VCaP (cell line): Measurements from ENCODE around the gene OSBPL6.

ENCODE experiments used
- H3K27ac ChIP-seq: fragments of 450-650 bp; 2 replicates; pipeline ENCODE4 v1.5.1; 2017
- TF ChIP-seq, protein P1 (sequence below): fragments of 450-650 bp; conservative IDR thresholded peaks from 2 replicates; pipeline ENCODE4 v1.5.1; 2017; ENCODE audit warnings: mild to moderate bottlenecking, moderate library complexity

The OSBPL6 gene

DNA sequence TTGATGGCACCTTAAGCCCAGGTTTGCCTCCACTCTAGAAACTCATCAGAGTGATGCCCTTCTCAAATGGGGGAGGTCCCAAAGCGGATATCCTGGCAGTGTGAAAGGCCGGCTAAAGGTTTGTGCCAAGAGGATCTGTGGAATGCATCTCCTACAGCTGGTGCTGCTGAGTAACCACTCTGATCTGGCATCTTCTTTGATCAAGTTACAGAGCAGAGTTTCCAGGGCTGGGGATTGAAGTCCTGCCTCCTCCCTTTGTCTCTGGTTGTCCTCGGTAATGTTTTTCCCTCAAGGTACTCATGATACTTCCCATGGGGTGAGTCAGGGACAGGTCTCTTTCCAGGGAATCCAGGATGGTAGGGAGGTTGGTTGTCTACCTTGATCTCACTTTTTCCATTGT is 232.1 kb downstream of the OSBPL6 start:
- H3K27ac ChIP-seq: no peak overlapping the region
- TF ChIP-seq, protein P1, sequence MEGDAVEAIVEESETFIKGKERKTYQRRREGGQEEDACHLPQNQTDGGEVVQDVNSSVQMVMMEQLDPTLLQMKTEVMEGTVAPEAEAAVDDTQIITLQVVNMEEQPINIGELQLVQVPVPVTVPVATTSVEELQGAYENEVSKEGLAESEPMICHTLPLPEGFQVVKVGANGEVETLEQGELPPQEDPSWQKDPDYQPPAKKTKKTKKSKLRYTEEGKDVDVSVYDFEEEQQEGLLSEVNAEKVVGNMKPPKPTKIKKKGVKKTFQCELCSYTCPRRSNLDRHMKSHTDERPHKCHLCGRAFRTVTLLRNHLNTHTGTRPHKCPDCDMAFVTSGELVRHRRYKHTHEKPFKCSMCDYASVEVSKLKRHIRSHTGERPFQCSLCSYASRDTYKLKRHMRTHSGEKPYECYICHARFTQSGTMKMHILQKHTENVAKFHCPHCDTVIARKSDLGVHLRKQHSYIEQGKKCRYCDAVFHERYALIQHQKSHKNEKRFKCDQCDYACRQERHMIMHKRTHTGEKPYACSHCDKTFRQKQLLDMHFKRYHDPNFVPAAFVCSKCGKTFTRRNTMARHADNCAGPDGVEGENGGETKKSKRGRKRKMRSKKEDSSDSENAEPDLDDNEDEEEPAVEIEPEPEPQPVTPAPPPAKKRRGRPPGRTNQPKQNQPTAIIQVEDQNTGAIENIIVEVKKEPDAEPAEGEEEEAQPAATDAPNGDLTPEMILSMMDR: no peak

DNA sequence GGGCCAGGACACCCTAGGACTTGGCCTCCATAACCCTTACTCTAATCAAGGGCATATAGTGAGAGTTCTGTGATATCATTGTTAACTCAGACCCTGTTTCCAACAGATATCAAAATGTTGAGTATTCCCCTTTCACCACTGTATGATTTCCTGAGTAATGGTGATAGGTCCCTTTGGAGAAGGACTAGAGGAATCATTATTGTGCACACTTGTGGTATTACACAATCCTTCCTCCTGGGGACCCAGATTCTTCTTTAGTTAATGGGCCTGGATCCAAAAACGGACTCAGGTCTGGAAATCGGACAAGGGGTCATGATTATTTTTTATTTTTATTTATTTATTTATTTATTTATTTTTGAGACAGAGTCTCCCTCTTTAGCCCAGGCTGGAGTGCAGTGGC is 233.1 kb downstream of the OSBPL6 start:
- no peak overlapping the region for H3K27ac ChIP-seq
- TF ChIP-seq, protein P1: no peak

DNA sequence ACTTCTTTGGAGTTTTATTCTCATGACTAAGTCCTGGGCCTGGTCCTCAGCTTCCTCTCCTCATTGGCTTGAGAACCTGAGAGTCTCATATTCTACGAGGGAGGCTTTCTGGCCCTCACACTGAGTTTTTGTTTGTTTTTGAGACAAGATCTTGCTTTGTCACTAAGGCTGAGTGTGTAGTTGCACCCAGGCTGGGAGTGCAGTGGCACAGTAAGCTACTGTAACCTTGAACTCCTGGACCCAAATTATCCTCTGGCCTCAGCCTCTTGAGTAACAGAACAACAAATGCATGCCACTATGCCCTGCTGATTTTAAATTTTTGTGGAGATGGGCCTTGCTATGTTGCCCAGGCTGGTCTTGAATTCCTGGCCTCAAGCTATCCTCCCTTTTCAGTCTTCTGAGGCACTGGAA is 234.1 kb downstream of the OSBPL6 start:
- no peak overlapping the region for H3K27ac ChIP-seq
- TF ChIP-seq, protein P1: no peak

DNA sequence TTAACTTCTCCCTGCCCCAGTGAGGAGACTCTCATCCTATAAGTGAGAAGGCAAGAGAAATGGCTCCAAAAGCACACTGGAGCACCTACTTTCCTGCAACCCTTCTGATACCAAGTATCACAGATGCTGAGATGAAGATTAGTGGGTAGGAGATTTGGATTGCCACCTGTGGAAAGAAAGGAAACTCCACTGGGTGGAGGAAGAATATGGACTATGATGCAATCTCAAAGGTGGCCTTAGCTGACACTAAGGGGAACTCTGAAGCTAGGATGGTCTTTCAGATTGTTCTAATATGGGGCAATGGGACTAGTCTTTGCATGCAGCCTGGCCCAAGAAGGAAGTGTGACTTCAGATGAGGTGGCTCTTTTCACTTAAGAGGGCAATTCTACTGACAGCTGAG is 235.0 kb downstream of the OSBPL6 start:
- TF ChIP-seq, protein P1: no peak
- no peak overlapping the region for H3K27ac ChIP-seq

DNA sequence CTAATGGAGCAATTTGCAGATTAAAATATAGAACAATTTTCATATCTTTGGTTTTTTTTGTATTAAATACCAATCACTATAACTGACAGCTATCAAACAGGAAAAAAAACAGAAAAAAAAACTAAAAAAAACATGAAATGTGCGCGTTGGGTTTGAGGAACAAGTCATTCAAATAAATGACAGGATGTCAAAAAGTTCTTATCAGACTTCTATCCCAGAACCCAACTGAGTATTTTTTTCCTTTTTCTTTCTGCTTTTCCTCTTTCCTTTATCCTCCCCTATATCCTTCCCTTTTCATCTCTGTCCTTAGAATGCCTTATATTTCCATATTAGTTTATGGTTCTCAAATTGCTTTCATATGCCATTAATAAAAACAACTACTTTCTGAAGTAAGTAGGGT is 242.3 kb downstream of the OSBPL6 start:
- no peak overlapping the region for H3K27ac ChIP-seq
- TF ChIP-seq, protein P1: no peak

DNA sequence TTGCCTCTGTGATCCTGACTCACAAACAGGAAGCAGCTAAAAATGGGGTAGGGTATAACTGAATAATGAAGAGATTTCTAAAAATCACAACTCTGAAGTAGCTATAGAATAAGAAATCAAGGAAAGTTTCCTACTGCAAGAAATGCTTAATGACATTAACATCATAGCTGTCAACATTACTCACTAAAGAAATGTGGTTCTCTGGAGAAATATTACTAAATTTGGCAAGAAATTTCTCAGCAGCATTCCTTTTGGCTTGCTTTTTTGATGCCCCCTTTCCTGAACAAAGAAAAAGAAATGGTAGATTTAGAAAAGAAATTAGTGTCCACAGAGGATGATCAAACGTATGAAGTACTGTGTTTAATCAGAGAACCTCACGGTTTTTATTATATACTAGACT is 247.1 kb downstream of the OSBPL6 start:
- TF ChIP-seq, protein P1: no peak
- H3K27ac ChIP-seq: no peak overlapping the region

DNA sequence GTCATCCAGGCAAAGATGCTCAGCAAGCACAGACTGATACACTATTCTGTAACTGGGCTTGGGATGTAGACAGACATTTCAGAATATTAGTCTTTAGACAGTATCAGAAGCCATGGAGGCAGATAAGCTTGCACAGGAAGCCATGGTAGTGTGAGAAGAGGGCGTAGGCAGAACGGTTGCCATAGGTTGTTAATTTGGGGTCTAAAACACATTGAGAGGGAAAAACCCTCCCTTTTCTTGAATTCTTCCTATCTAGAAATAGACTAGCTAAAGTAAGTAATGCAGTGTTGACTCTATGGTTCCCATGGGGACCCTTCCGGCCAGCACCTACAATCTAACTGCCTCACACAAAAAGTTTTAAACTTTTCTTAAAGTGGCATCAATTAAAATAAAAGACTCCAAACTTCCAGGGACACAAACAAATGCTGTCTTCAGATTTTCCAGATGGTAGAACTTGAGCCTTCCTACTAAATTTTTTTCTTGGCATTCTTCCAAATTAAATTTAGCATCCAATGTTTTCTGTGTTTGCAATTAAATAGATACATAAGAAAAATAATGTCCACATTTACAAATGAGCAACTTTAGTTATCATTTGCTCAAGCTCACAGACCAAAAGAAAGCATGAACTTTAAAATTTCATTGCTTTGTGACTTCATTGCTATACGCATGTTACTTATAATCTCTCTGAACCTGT is 254.8 kb downstream of the OSBPL6 start:
- TF ChIP-seq, protein P1: no peak

More for the DNA sequence above, 254.8 kb downstream of the OSBPL6 start:
- peak overlapping the region; percentile 93 for H3K27ac ChIP-seq
